Smooth muscle cell (in vitro differentiated cells): ENCODE measurements around the gene AEBP2. TPM values are rescaled to one million over a fixed set of nuclear protein-coding genes. Genes with fewer than 3 reads are reported as not detected.
"Not testable (repeated sequence)": the region's sequence is repeated elsewhere in the genome, so short reads cannot be mapped to it uniquely, and the experiment has no call there.

ENCODE experiments used
- DNase-seq: peaks from one replicate; lab custom pipeline; 2025; ENCODE audit not compliant: unreplicated experiment; lab: John Stamatoyannopoulos, UW
- H2AFZ ChIP-seq: fragments of 200-600 bp; sonication (generic); 2 replicates; pipeline ENCODE4 v1.6.0; 2016; ENCODE audit warnings: antibody characterized with exemption, low read depth, mild to moderate bottlenecking
- H3F3A ChIP-seq: fragments of 200-600 bp; sonication (generic); 2 replicates; pipeline ENCODE4 v1.6.0; 2017; ENCODE audit warnings: antibody characterized with exemption, low read depth
- H3K27ac ChIP-seq: fragments of 200-600 bp; sonication (generic); 2 replicates; pipeline ENCODE4 v1.5.1; 2016; ENCODE audit warnings: low read depth, mild to moderate bottlenecking
- H3K27me3 ChIP-seq: fragments of 200-600 bp; sonication (generic); 2 replicates; pipeline ENCODE4 v1.6.1; 2016; ENCODE audit warnings: low read depth, mild to moderate bottlenecking
- H3K36me3 ChIP-seq: fragments of 200-600 bp; sonication (generic); 2 replicates; pipeline ENCODE4 v1.5.1; 2016; ENCODE audit warnings: low read depth
- H3K4me1 ChIP-seq: fragments of 200-600 bp; sonication (generic); 2 replicates; pipeline ENCODE4 v1.5.1; 2016; ENCODE audit warnings: low read depth
- H3K4me2 ChIP-seq: fragments of 200-600 bp; sonication (generic); 2 replicates; pipeline ENCODE4 v1.6.0; 2016; ENCODE audit warnings: mild to moderate bottlenecking
- H3K4me3 ChIP-seq: fragments of 200-600 bp; sonication (generic); 2 replicates; pipeline ENCODE4 v1.5.1; 2016; ENCODE audit warnings: mild to moderate bottlenecking
- H3K79me2 ChIP-seq: fragments of 200-600 bp; sonication (generic); 2 replicates; pipeline ENCODE4 v1.6.0; 2016; ENCODE audit warnings: low read depth, mild to moderate bottlenecking
- H3K9ac ChIP-seq: fragments of 200-600 bp; sonication (generic); 2 replicates; pipeline ENCODE4 v1.6.0; 2016; ENCODE audit warnings: low read depth
- H3K9me3 ChIP-seq: fragments of 200-600 bp; sonication (generic); replicated peaks from 2 replicates; pipeline ENCODE4 v1.5.1; 2016; ENCODE audit warnings: low read depth
- H4K20me1 ChIP-seq: fragments of 200-600 bp; sonication (generic); 2 replicates; pipeline ENCODE4 v1.6.0; 2016; ENCODE audit warnings: low read depth
- CTCF ChIP-seq: fragments of 200-600 bp; sonication (generic); IDR thresholded peaks from 2 replicates; pipeline ENCODE4 v1.5.1; 2017; ENCODE audit warnings: borderline replicate concordance, mild to moderate bottlenecking, antibody characterized with exemption; ENCODE audit not compliant: insufficient read depth, poor library complexity, severe bottlenecking
- WGBS: methylation state at CpG from one replicate; pipeline ENCODE4 v1.1.7; 2016; ENCODE audit warnings: low lambda C conversion rate; 5-methylcytosine and 5-hydroxymethylcytosine counted together
- polyA plus RNA-seq: library from polyadenylated mRNA; unstranded; fragments of >200 nt; fragmentation: Nextera tagmentation; extraction: Ambion mirVana; gene quantifications from 2 replicates; pipeline ENCODE4 v1.2.1, GENCODE V29; 2016
- small RNA-seq: library from RNA; depleted of rRNA; stranded (forward); fragments of <200 nt; gene quantifications from one replicate; pipeline ENCODE3, GENCODE V24; 2014
- total RNA-seq: library from RNA; depleted of rRNA; stranded (reverse); fragments of >200 nt; gene quantifications from 2 replicates; pipeline ENCODE4 v1.2.3, GENCODE V29; 2014

Gene AEBP2
- total and polyA plus RNA-seq, 2 experiments from 2014 or later = 7.6 to 24.5 TPM

GRCh38 chr12:19550626-19551025, 111.3 kb downstream of the AEBP2 start:
- 83% methylated on average over 4 of the region's 4 CpGs for WGBS
- TF ChIP-seq CTCF = no peak
- H3K4me2 ChIP-seq = no peak overlapping the region
- H3K9me3 ChIP-seq = no peaks in the 10 kb centered on the region
- peaks cover 7% of the 10 kb centered on the region for H3K4me1 ChIP-seq
- H3K36me3 ChIP-seq = no peaks in the 10 kb centered on the region
- H4K20me1 ChIP-seq = no peaks in the 10 kb centered on the region
- no peaks in the 10 kb centered on the region for H3K27me3 ChIP-seq
- H3K4me3 ChIP-seq = no peak overlapping the region
- no peak overlapping the region for H3K9ac ChIP-seq
- H3K27ac ChIP-seq = no peak overlapping the region
- no peak overlapping the region for H2AFZ ChIP-seq
- H3K79me2 ChIP-seq = no peaks in the 10 kb centered on the region
- H3F3A ChIP-seq = no peaks in the 10 kb centered on the region
- no peak for DNase-seq

- H3K36me3 ChIP-seq, H3F3A ChIP-seq, H3K4me3 ChIP-seq, H2AFZ ChIP-seq, H3K4me2 ChIP-seq, H3K79me2 ChIP-seq, H4K20me1 ChIP-seq, H3K9me3 ChIP-seq, DNase-seq, H3K27me3 ChIP-seq, H3K4me1 ChIP-seq, H3K9ac ChIP-seq, H3K27ac ChIP-seq: not testable (repeated sequence)
- 93% methylated on average over 13 of the region's 13 CpGs for WGBS
These were observed 113.3 kb downstream of the AEBP2 start for GRCh38 chr12:19552441-19553097.

GRCh38 chr12:19553175-19553574, 113.9 kb downstream of the AEBP2 start:
- Histone ChIP-seq H2AFZ (no peak overlapping the region), H3K4me3 (no peak overlapping the region), H4K20me1 (no peaks in the 10 kb centered on the region), H3K9ac (no peak overlapping the region), H3K36me3 (no peaks in the 10 kb centered on the region), H3K9me3 (no peaks in the 10 kb centered on the region), H3F3A (no peaks in the 10 kb centered on the region), H3K27ac (no peak overlapping the region), H3K79me2 (no peaks in the 10 kb centered on the region), H3K4me2 (no peak overlapping the region), H3K27me3 (no peaks in the 10 kb centered on the region), H3K4me1 (no peaks in the 10 kb centered on the region)
- DNase-seq = no peak
- no peak for TF ChIP-seq CTCF
- 89% methylated on average over 2 of the region's 2 CpGs for WGBS

- H3K9me3 ChIP-seq = no peaks in the 10 kb centered on the region
- H3K27ac ChIP-seq = no peak overlapping the region
- H3K27me3 ChIP-seq = no peaks in the 10 kb centered on the region
- no peak overlapping the region for H2AFZ ChIP-seq
- H3K4me2 ChIP-seq = no peak overlapping the region
- no peaks in the 10 kb centered on the region for H3F3A ChIP-seq
- H3K79me2 ChIP-seq = no peaks in the 10 kb centered on the region
- no peak for DNase-seq
- H3K9ac ChIP-seq = no peak overlapping the region
- no peak overlapping the region for H3K4me3 ChIP-seq
- no peaks in the 10 kb centered on the region for H4K20me1 ChIP-seq
- no peaks in the 10 kb centered on the region for H3K36me3 ChIP-seq
- no peaks in the 10 kb centered on the region for H3K4me1 ChIP-seq
- no peak for TF ChIP-seq CTCF
These were observed 122.2 kb downstream of the AEBP2 start for GRCh38 chr12:19561411-19561961.

Small RNAs within 50 kb of the gene (small RNA-seq; reads per million reads assigned to genes)
- not detected for gene AC091805.2
- 0.08 reads per million for gene RNU6-254P
